Measurements from ENCODE around the gene CCDC87.
A peak's percentile ranks its signal among the peaks of the same experiment; 100 is the strongest.
"Not testable (repeated sequence)": the region's sequence is repeated elsewhere in the genome, so short reads cannot be mapped to it uniquely, and the experiment has no call there.

The CCDC87 gene, protein sequence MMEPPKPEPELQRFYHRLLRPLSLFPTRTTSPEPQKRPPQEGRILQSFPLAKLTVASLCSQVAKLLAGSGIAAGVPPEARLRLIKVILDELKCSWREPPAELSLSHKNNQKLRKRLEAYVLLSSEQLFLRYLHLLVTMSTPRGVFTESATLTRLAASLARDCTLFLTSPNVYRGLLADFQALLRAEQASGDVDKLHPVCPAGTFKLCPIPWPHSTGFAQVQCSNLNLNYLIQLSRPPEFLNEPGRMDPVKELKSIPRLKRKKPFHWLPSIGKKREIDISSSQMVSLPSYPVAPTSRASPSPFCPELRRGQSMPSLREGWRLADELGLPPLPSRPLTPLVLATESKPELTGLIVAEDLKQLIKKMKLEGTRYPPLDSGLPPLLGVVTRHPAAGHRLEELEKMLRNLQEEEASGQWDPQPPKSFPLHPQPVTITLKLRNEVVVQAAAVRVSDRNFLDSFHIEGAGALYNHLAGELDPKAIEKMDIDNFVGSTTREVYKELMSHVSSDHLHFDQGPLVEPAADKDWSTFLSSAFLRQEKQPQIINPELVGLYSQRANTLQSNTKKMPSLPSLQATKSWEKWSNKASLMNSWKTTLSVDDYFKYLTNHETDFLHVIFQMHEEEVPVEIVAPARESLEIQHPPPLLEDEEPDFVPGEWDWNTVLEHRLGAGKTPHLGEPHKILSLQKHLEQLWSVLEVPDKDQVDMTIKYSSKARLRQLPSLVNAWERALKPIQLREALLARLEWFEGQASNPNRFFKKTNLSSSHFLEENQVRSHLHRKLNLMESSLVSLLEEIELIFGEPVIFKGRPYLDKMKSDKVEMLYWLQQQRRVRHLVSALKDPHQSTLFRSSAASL

DNA sequence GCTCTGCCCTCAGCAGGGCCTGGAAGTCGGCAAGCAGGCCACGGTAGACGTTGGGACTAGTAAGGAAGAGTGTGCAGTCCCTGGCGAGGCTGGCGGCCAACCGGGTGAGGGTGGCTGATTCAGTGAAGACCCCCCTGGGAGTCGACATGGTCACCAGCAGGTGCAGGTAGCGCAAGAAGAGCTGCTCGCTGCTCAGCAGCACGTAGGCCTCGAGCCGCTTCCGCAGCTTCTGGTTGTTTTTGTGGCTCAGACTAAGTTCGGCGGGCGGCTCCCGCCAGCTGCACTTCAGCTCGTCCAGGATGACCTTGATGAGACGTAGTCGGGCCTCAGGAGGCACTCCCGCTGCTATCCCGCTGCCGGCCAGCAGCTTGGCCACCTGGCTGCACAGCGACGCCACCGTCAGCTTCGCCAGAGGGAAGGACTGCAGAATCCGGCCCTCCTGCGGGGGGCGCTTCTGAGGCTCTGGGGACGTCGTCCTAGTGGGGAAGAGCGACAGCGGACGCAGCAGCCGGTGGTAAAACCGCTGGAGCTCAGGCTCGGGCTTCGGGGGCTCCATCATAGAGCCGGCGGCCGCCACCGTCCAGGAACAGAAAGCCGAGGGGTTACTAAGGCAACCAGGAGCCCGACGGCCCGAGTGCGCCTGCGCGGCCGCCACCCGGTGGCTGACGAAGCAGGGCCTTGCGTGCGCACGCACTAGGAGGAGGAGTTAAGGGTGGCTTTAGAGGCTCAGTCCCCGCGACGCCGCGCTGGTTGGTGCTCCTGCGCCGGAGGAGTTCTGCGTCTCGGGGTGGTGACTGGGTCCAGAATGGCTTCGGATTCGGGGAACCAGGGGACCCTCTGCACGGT lies at the start of gene CCDC87, which contains the start of gene CCS:
TSS of gene CCDC87 (minus strand) at position 607 of the 846 bp plus-strand sequence. CDS start at position 559, 48 bp downstream.
TSS of gene CCS (plus strand) at position 729 of the 846 bp plus-strand sequence. CDS start at position 806, 77 bp downstream.
- H3K9me3 ChIP-seq (ENCODE audit: insufficient read depth, low read length) = no peaks in the 10 kb centered on the region
- H3K79me2 ChIP-seq (ENCODE audit: low read length) = peaks cover 9% of the 10 kb centered on the region
- peak within 1 kb of the TSS; percentile 88 for H3K4me3 ChIP-seq (ENCODE audit: low read length)
- H3K4me1 ChIP-seq (ENCODE audit: low read length) = peaks cover 10% of the 10 kb centered on the region
- H3K4me2 ChIP-seq (ENCODE audit: low read length) = peak within 1 kb of the TSS; percentile 91
- H3K9ac ChIP-seq (ENCODE audit: low read length) = peak within 1 kb of the TSS; percentile 91
- no peak for TF ChIP-seq EZH2phosphoT487 (IDR thresholded peaks at IDR 0.05; ENCODE audit: low read depth)
- TF ChIP-seq, protein P1, sequence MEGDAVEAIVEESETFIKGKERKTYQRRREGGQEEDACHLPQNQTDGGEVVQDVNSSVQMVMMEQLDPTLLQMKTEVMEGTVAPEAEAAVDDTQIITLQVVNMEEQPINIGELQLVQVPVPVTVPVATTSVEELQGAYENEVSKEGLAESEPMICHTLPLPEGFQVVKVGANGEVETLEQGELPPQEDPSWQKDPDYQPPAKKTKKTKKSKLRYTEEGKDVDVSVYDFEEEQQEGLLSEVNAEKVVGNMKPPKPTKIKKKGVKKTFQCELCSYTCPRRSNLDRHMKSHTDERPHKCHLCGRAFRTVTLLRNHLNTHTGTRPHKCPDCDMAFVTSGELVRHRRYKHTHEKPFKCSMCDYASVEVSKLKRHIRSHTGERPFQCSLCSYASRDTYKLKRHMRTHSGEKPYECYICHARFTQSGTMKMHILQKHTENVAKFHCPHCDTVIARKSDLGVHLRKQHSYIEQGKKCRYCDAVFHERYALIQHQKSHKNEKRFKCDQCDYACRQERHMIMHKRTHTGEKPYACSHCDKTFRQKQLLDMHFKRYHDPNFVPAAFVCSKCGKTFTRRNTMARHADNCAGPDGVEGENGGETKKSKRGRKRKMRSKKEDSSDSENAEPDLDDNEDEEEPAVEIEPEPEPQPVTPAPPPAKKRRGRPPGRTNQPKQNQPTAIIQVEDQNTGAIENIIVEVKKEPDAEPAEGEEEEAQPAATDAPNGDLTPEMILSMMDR (IDR thresholded peaks at IDR 0.05; ENCODE audit: low read depth, low read length) = peak; percentile 56
- H3K27me3 ChIP-seq (ENCODE audit: low read depth, low read length) = no peaks in the 10 kb centered on the region
- H4K20me1 ChIP-seq (ENCODE audit: insufficient read depth, low read length) = no peaks in the 10 kb centered on the region
- H3K27ac ChIP-seq (ENCODE audit: low read length) = peak within 1 kb of the TSS; percentile 26; the same call in 1 of the 2 replicates
- H2AFZ ChIP-seq (ENCODE audit: low read depth, low read length) = peak within 1 kb of the TSS; percentile 80
- peaks cover 4% of the 10 kb centered on the region for H3K36me3 ChIP-seq (replicated peaks; ENCODE audit: low read depth, low read length)

DNA sequence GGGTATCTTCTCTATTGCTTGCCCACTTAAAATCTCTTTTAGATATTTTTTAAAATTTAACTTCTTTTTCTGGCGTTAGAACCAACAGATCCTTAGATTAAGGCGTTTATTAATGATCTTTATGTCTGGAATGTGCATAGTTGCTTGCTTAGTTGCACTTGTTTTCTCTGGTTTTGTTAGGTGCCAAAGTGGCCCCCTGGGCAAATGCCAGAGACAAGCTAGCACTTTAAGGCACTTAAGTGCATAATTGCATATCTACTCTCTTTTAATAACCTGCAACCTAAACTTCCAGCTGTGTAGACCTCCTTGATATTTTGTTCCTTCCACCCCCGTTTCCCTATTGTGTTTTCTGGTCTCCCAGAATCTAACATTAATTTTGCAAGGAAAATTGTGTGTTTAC lies 49.0 kb upstream of the CCDC87 start:
- H3K4me3 ChIP-seq (ENCODE audit: low read length) = no peak overlapping the region
- H3K27me3 ChIP-seq (ENCODE audit: low read depth, low read length) = no peaks in the 10 kb centered on the region
- peaks cover 79% of the 10 kb centered on the region for H4K20me1 ChIP-seq (ENCODE audit: insufficient read depth, low read length)
- peaks cover 79% of the 10 kb centered on the region for H3K36me3 ChIP-seq (replicated peaks; ENCODE audit: low read depth, low read length)
- no peaks in the 10 kb centered on the region for H3K9me3 ChIP-seq (ENCODE audit: insufficient read depth, low read length)
- H3K79me2 ChIP-seq (ENCODE audit: low read length) = peaks cover 97% of the 10 kb centered on the region
- H3K4me1 ChIP-seq (ENCODE audit: low read length) = peaks cover 42% of the 10 kb centered on the region
- no peak overlapping the region for H3K9ac ChIP-seq (ENCODE audit: low read length)
- no peak overlapping the region for H2AFZ ChIP-seq (ENCODE audit: low read depth, low read length)
- no peak overlapping the region for H3K27ac ChIP-seq (ENCODE audit: low read length)
- TF ChIP-seq EZH2phosphoT487 (IDR thresholded peaks at IDR 0.05; ENCODE audit: low read depth) = no peak
- TF ChIP-seq, protein P1 (IDR thresholded peaks at IDR 0.05; ENCODE audit: low read depth, low read length) = no peak
- peak overlapping the region; percentile 86 for H3K4me2 ChIP-seq (ENCODE audit: low read length)

DNA sequence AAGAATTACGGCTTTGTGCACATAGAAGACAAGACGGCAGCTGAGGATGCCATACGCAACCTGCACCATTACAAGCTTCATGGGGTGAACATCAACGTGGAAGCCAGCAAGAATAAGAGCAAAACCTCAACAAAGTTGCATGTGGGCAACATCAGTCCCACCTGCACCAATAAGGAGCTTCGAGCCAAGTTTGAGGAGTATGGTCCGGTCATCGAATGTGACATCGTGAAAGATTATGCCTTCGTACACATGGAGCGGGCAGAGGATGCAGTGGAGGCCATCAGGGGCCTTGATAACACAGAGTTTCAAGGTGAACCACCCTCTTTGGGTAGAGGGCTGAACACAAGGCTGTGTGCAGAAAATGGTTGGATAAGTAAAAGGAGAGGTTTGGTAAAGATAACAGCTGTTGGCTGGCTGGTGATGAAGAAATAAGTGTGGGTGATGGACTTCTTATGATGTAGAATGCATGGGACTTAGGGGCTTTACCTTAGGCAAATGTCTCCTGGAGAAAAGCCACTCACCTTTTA lies 47.0 kb upstream of the CCDC87 start:
- H3K9ac ChIP-seq (ENCODE audit: low read length) = peak overlapping the region; percentile 83; the same call in 1 of the 2 replicates
- not testable (repeated sequence) for H2AFZ ChIP-seq (ENCODE audit: low read depth, low read length); H3K27ac ChIP-seq (ENCODE audit: low read length); H3K27me3 ChIP-seq (ENCODE audit: low read depth, low read length); H3K9me3 ChIP-seq (ENCODE audit: insufficient read depth, low read length)
- H4K20me1 ChIP-seq (ENCODE audit: insufficient read depth, low read length) = peaks cover 62% of the 10 kb centered on the region
- peaks cover 62% of the 10 kb centered on the region for H3K36me3 ChIP-seq (replicated peaks; ENCODE audit: low read depth, low read length)
- H3K4me1 ChIP-seq (ENCODE audit: low read length) = peaks cover 42% of the 10 kb centered on the region
- peak overlapping the region; percentile 90 for H3K4me3 ChIP-seq (ENCODE audit: low read length)
- peak overlapping the region; percentile 86 for H3K4me2 ChIP-seq (ENCODE audit: low read length)
- peaks cover 97% of the 10 kb centered on the region for H3K79me2 ChIP-seq (ENCODE audit: low read length)

Data from OCI-LY3 (cell line).